Measurements from ENCODE around the gene SLC30A2.

SLC30A2 gene

DNA sequence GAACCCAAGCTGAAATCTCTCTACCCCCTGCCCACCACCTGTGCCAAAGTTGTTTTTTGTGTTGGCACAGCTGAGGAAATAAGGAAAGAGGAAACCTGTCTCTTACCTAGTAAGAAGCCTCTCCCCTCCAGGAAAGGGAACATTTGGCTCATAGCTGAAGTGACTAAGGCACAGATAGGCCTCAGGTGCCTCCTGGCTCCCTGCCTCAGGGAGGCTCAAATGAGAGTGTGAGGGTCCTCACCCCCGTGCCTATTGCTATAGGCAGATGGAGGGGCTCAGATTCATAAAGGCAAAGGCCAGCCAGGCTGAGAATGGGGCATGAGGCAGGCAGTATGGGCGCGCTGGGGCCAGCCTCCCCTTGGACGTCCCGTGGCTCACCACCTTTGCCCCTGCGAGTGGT lies 7.4 kb downstream of the SLC30A2 start:
- no peak for TF ChIP-seq ZNF384 (IDR thresholded peaks at IDR 0.05)
- TF ChIP-seq SP1 (IDR thresholded peaks at IDR 0.05) = no peak
- no peak for TF ChIP-seq L3MBTL2 (conservative IDR thresholded peaks at IDR 0.05)
- no peak for TF ChIP-seq BHLHE40 (IDR thresholded peaks at IDR 0.05; ENCODE audit: borderline replicate concordance)
- no peak for TF ChIP-seq HDGF (IDR thresholded peaks at IDR 0.05; ENCODE audit: borderline replicate concordance)
- TF ChIP-seq CTBP1 (IDR thresholded peaks at IDR 0.05; ENCODE audit: borderline replicate concordance) = no peak
- no peak for TF ChIP-seq TARDBP (IDR thresholded peaks at IDR 0.05)
- TF ChIP-seq, protein P1, sequence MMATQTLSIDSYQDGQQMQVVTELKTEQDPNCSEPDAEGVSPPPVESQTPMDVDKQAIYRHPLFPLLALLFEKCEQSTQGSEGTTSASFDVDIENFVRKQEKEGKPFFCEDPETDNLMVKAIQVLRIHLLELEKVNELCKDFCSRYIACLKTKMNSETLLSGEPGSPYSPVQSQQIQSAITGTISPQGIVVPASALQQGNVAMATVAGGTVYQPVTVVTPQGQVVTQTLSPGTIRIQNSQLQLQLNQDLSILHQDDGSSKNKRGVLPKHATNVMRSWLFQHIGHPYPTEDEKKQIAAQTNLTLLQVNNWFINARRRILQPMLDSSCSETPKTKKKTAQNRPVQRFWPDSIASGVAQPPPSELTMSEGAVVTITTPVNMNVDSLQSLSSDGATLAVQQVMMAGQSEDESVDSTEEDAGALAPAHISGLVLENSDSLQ (IDR thresholded peaks at IDR 0.05) = no peak
- no peak for TF ChIP-seq NFRKB (IDR thresholded peaks at IDR 0.05)
- no peak for TF ChIP-seq SUZ12 (IDR thresholded peaks at IDR 0.05)
- no peak for DNase-seq (ENCODE audit: extremely low spot score)
- ChIA-PET CTCF (no interaction called here), POLR2A (interaction anchor here (1.2 kb wide), 1 partner anchor 74 kb away, joined by 3 read pairs; no protein-coding TSS in a partner anchor)

DNA sequence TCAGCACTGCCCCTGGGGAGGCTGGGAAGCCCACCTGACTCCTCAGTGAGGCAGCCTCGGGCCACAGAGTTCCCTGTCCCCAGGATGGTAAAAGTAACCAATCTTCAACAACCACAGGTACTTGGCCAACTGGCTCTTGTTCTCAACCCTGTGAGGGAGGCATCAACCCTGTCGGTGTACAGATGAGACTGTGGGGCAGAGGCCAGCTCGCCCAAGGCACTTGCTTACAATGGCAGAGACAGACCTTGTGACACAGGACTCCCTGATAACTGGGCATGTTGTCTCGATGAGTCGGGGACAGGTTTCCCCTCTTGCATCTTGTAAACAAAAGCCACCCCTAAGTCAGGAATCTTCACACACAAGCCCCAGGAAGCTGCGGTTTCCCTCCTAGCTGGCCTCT lies 8.0 kb downstream of the SLC30A2 start:
- POLR2A ChIA-PET = interaction anchor here (1.2 kb wide), 1 partner anchor 75 kb away, joined by 3 read pairs; no protein-coding TSS in a partner anchor
- TF ChIP-seq ZNF384 (IDR thresholded peaks at IDR 0.05) (no peak), ELF4 (IDR thresholded peaks at IDR 0.05) (no peak), FOXA1 (IDR thresholded peaks at IDR 0.05) (no peak), BHLHE40 (IDR thresholded peaks at IDR 0.05; ENCODE audit: borderline replicate concordance) (no peak), SUZ12 (IDR thresholded peaks at IDR 0.05) (no peak), ARNT (IDR thresholded peaks at IDR 0.05) (no peak), CTBP1 (IDR thresholded peaks at IDR 0.05; ENCODE audit: borderline replicate concordance) (no peak), FOXK2 (IDR thresholded peaks at IDR 0.05) (no peak), LEF1 (IDR thresholded peaks at IDR 0.05; ENCODE audit: borderline replicate concordance) (no peak), SP1 (IDR thresholded peaks at IDR 0.05) (no peak), NFRKB (IDR thresholded peaks at IDR 0.05) (no peak)
- TF ChIP-seq, protein P1 (IDR thresholded peaks at IDR 0.05) = no peak
- CTCF ChIA-PET = no interaction called here
- DNase-seq (ENCODE audit: extremely low spot score) = no peak

DNA sequence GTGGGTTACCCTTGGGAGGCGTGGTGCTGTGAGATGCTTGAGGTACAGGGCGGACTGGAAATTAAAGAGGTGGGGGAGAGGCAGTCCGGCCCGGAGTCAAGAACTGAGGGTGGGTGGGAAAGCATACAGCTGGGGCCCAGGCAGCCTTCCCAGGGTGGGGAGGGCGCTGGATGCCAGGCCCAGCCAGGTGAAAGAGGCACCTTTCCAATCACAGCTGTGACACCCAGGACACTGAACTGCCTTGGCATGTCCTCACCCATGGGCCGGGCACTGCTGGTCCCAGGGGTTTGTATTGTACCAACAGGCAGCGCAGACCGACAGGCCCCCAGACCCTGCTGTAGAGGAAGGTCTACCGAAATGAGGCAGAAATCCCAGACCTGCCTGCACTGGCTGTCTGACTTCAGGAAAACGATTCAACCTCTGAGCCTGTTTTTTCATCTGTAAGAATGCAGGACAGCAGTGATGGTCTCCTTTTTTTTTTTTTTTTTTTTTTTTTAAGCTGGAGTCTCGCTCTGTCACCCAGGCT lies 9.1 kb downstream of the SLC30A2 start:
- ChIA-PET POLR2A (interaction anchor here (1.0 to 2.0 kb wide), 7 partner anchors 7 to 131 kb away, joined by 3 to 14 read pairs (median 7); partner anchors contain the start of genes PDIK1L and STMN1), CTCF (interaction anchor here (0.6 to 1.8 kb wide), 11 partner anchors 9 to 249 kb away, joined by 3 to 22 read pairs (median 4); partner anchors contain the start of genes EXTL1, SLC30A2 and ZNF593)
- TF ChIP-seq ZNF384 (IDR thresholded peaks at IDR 0.05) = no peak
- TF ChIP-seq, protein P1 (IDR thresholded peaks at IDR 0.05) = no peak
- no peak for TF ChIP-seq BHLHE40 (IDR thresholded peaks at IDR 0.05; ENCODE audit: borderline replicate concordance)
- no peak for TF ChIP-seq SP1 (IDR thresholded peaks at IDR 0.05)
- DNase-seq (ENCODE audit: extremely low spot score) = no peak

DNA sequence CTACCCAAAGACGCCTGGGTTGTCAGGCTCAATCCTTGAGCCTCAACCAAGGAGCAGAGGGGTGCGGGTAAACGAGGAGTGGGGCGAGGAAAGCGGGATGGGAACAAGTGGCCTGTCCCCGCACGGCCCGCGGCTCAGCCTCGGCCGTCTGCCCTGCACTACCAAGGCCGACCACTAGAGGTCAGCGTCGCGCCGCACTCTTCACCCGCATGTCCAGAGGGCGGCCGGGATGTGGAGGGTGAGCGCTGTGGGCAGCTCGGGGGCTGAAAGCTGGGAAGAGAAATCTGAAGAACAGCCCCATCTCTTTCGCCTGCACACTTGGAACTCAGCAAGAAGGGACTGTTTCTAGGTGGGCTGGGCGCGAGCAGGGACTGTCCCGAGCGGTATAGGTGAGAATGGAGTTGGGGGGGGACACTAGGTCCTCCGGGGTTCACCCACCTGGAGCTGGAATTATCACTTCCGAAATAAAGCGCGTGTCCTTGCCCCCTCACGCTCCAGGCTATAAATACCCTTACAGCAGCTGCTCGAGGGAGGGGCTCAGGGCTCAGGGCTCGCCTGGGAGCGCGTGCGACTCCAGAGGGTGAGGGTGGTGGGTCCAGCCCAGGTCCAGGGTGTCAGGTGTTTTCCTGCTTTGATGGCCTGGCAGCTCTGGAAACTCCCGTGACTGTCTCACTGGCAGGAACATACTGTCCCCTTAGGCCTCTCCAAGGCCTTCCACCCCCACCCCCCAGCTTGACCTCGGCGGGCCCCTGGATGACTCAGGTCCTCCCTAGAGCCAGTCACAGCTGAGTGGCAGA lies 9.8 kb downstream of the SLC30A2 start:
- TF ChIP-seq TARDBP (IDR thresholded peaks at IDR 0.05) (no peak), FOXA1 (IDR thresholded peaks at IDR 0.05) (no peak), BHLHE40 (IDR thresholded peaks at IDR 0.05; ENCODE audit: borderline replicate concordance) (no peak), FOXM1 (IDR thresholded peaks at IDR 0.05; ENCODE audit: borderline replicate concordance) (no peak), NFRKB (IDR thresholded peaks at IDR 0.05) (no peak), ZNF384 (IDR thresholded peaks at IDR 0.05) (no peak), ELF4 (IDR thresholded peaks at IDR 0.05) (no peak), ARNT (IDR thresholded peaks at IDR 0.05) (no peak), SUZ12 (IDR thresholded peaks at IDR 0.05) (no peak), LEF1 (IDR thresholded peaks at IDR 0.05; ENCODE audit: borderline replicate concordance) (no peak), CTBP1 (IDR thresholded peaks at IDR 0.05; ENCODE audit: borderline replicate concordance) (no peak), FOXK2 (IDR thresholded peaks at IDR 0.05) (no peak), L3MBTL2 (conservative IDR thresholded peaks at IDR 0.05) (no peak; the same call in 1 of the 2 replicates), SP1 (IDR thresholded peaks at IDR 0.05) (no peak), HDGF (IDR thresholded peaks at IDR 0.05; ENCODE audit: borderline replicate concordance) (no peak)
- TF ChIP-seq, protein P1 (IDR thresholded peaks at IDR 0.05) = no peak
- peak; percentile 91 for DNase-seq (ENCODE audit: extremely low spot score)
- ChIA-PET POLR2A (interaction anchor here (1.0 to 2.0 kb wide), 7 partner anchors 8 to 130 kb away, joined by 3 to 14 read pairs (median 7); partner anchors contain the start of genes PDIK1L and STMN1), CTCF (interaction anchor here (0.6 to 1.8 kb wide), 15 partner anchors 10 to 249 kb away, joined by 3 to 22 read pairs (median 4); partner anchors contain the start of genes EXTL1, SLC30A2 and ZNF593)

All from HEK293T (cell line).